GM21526 (cell line): ENCODE measurements around the gene HOXC6.

Experiments used
- ATAC-seq: cut with Tn5 transposase; IDR thresholded peaks from one replicate; pipeline ENCODE4 v1.9.1; 2021; ENCODE audit warnings: moderate library complexity; ENCODE audit not compliant: unreplicated experiment, low FRiP score

HOXC6 gene

GRCh38 chr12:54001283-54002187 lies 26.7 kb upstream of the HOXC6 start:
- ATAC-seq: no peak

GRCh38 chr12:54002278-54002914 lies 25.8 kb upstream of the HOXC6 start:
- ATAC-seq: no peak

- no peak for ATAC-seq
Measured at GRCh38 chr12:54002915-54003389, 25.3 kb upstream of the HOXC6 start.

GRCh38 chr12:54003625-54004024 lies 24.6 kb upstream of the HOXC6 start:
- no peak for ATAC-seq

- ATAC-seq: no peak
Measured at GRCh38 chr12:54004063-54004840, 24.0 kb upstream of the HOXC6 start.

- no peak for ATAC-seq
Measured at GRCh38 chr12:54004841-54005530, 23.3 kb upstream of the HOXC6 start.

- ATAC-seq: no peak
Measured at GRCh38 chr12:54005531-54005852, 22.7 kb upstream of the HOXC6 start.

GRCh38 chr12:54005853-54006558 lies 22.2 kb upstream of the HOXC6 start:
- ATAC-seq: peak; percentile 75

- ATAC-seq: no peak
Measured at GRCh38 chr12:54006559-54007220, 21.6 kb upstream of the HOXC6 start.

- ATAC-seq: no peak
Measured at GRCh38 chr12:54007538-54008259, 20.5 kb upstream of the HOXC6 start.

- ATAC-seq: no peak
Measured at GRCh38 chr12:54008260-54008552, 20.0 kb upstream of the HOXC6 start.

GRCh38 chr12:54009171-54010052 lies 18.8 kb upstream of the HOXC6 start:
- no peak for ATAC-seq

- no peak for ATAC-seq
Measured at GRCh38 chr12:54010053-54010971, 17.9 kb upstream of the HOXC6 start.

GRCh38 chr12:54010972-54011664 lies 17.1 kb upstream of the HOXC6 start:
- no peak for ATAC-seq

GRCh38 chr12:54011665-54012532 lies 16.3 kb upstream of the HOXC6 start:
- ATAC-seq: no peak
